22Rv1 (cell line): ENCODE measurements around the gene C2CD3.

Experiments used
- ZFX ChIP-seq: fragments of 450-650 bp; IDR thresholded peaks from 2 replicates; pipeline ENCODE4 v1.6.1; 2017; ENCODE audit warnings: antibody characterized with exemption, borderline replicate concordance
- TF ChIP-seq, protein P1 (sequence below): fragments of 450-650 bp; IDR thresholded peaks from 2 replicates; pipeline ENCODE4 v1.5.1; 2017; ENCODE audit warnings: mild to moderate bottlenecking

DNA sequence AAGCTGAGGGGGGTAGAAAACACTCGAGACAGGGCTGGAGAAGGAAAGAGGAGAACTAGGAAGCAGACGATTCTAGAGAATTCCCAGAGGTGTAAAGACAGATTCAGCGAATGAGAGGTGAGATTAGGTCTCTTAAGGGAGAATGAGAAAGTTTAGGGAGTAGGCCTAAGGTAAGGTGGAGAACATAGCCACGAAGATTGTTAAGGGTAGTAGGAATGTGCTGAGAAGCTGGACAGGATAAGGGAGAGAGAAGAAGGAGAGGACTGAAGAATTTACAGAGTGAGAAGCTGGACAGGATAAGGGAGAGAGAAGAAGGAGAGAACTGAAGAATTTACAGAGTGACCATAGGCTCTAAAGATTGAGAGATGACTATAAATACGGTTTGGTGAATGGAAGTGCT, 1.2 kb upstream of the C2CD3 start:
- TF ChIP-seq, protein P1, sequence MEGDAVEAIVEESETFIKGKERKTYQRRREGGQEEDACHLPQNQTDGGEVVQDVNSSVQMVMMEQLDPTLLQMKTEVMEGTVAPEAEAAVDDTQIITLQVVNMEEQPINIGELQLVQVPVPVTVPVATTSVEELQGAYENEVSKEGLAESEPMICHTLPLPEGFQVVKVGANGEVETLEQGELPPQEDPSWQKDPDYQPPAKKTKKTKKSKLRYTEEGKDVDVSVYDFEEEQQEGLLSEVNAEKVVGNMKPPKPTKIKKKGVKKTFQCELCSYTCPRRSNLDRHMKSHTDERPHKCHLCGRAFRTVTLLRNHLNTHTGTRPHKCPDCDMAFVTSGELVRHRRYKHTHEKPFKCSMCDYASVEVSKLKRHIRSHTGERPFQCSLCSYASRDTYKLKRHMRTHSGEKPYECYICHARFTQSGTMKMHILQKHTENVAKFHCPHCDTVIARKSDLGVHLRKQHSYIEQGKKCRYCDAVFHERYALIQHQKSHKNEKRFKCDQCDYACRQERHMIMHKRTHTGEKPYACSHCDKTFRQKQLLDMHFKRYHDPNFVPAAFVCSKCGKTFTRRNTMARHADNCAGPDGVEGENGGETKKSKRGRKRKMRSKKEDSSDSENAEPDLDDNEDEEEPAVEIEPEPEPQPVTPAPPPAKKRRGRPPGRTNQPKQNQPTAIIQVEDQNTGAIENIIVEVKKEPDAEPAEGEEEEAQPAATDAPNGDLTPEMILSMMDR, result no peak
- TF ChIP-seq ZFX, result no peak
